Tibial nerve (tissue), 4 donors: ENCODE measurements around the gene TRAF3. TPM values are rescaled to one million over a fixed set of nuclear protein-coding genes. Genes with fewer than 3 reads are reported as not detected.

Experiments
- DNase-seq, 2 donors: peaks; one replicate each; pipeline ENCODE4 v3.0.0-alpha.2; 2019; ENCODE audit warnings: low spot score in 2 of 2
- H3K27ac ChIP-seq, 4 donors: fragments of 200-600 bp; sonication (generic) in 3 of 4; one replicate each; pipeline ENCODE4 v1.5.1; 2017 to 2019; ENCODE audit warnings: mild to moderate bottlenecking in 1 of 4
- H3K27me3 ChIP-seq, 2 donors: fragments of 200-600 bp; sonication (generic) in 1 of 2; one replicate each; pipeline versions ENCODE4 v1.5.1 to v1.6.0; 2017 to 2019
- H3K36me3 ChIP-seq, 3 donors: fragments of 200-600 bp; sonication (generic); one replicate each; pipeline ENCODE4 v1.5.1; 2018 to 2019
- H3K4me1 ChIP-seq, 4 donors: fragments of 200-600 bp; sonication (generic) in 3 of 4; one replicate each; pipeline ENCODE4 v1.5.1; 2017 to 2019
- H3K4me3 ChIP-seq, 4 donors: fragments of 200-600 bp; sonication (generic) in 3 of 4; one replicate each; pipeline ENCODE4 v1.5.1; 2017 to 2019; ENCODE audit warnings: mild to moderate bottlenecking in 1 of 4, moderate library complexity in 1 of 4
- H3K9me3 ChIP-seq, 4 donors: fragments of 200-600 bp; sonication (generic) in 3 of 4; one replicate each; pipeline ENCODE4 v1.5.1; 2017 to 2019
- EP300 ChIP-seq, 2 donors: sonication (generic); formaldehyde crosslinking; IDR thresholded peaks; one replicate each; pipeline ENCODE4 v1.6.1; 2017; ENCODE audit warnings: antibody characterized with exemption in 2 of 2, mild to moderate bottlenecking in 1 of 2
- POLR2A ChIP-seq, 2 donors: fragments of 450-650 bp; IDR thresholded peaks; one replicate each; pipeline ENCODE4 v1.6.1; 2017; ENCODE audit warnings: antibody characterized with exemption in 2 of 2, mild to moderate bottlenecking in 2 of 2, moderate library complexity in 2 of 2
- WGBS, 2 donors: methylation state at CpG; one replicate each; pipeline ENCODE4 v1.1.5; 2018; 5-methylcytosine and 5-hydroxymethylcytosine counted together
- total RNA-seq, 4 donors: library from RNA; depleted of rRNA; stranded (reverse); fragments of >200 nt; gene quantifications; one replicate each; pipeline ENCODE4 v1.1.0, GENCODE V29; 2016
- TF ChIP-seq, protein P1 (sequence below), 5 experiments: fragments of 200-600 bp in 3 of 5; fragments of 450-650 bp in 2 of 5; sonication (generic) in 3 of 5; IDR thresholded peaks; one replicate each; pipeline ENCODE4 v1.5.1; 2016 to 2019; ENCODE audit warnings: antibody characterized with exemption in 5 of 5, mild to moderate bottlenecking in 3 of 5, moderate library complexity in 2 of 5

Gene TRAF3
- total RNA-seq, 4 donors from 2014 or later: 4.8 to 20.7 (median 13.4) TPM

DNA sequence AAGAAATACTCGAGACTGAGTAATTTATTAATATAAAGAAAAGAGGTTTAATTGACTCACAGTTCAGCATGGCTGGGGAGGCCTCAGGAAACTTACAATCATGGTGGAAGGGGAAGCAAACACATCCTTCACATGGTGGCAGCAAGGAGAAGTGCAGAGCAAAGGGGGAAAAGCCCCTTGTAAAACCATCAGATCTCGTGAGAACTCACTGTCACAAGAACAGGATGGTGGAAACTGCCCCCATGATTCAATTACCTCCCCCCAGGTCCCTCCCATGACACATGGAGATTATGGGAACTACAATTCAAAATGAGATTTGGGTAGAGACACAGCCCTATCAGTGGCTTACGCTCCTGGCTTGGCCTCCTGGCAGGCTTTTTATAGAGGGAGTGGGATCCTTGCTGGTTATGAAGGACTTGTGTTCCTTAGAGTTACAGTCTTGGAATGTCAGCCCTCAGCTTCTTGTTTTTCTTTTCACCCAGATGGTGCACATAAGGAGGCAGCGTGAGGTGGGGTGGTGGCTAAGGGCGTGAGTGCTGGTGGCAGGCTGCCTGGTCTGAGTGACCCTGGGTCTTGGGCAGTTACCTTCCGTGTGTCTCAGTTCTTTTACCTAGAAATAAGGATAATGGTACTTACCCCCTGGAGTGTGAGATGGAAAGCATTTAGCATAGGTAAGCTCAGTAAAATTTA is 25.7 kb downstream of the TRAF3 start:
- H3K9me3 ChIP-seq: no peaks in the 10 kb centered on the region
- H3K36me3 ChIP-seq: no peaks in the 10 kb centered on the region
- no peak for DNase-seq
- no peak for TF ChIP-seq POLR2A (IDR thresholded peaks at IDR 0.05)
- TF ChIP-seq, protein P1, sequence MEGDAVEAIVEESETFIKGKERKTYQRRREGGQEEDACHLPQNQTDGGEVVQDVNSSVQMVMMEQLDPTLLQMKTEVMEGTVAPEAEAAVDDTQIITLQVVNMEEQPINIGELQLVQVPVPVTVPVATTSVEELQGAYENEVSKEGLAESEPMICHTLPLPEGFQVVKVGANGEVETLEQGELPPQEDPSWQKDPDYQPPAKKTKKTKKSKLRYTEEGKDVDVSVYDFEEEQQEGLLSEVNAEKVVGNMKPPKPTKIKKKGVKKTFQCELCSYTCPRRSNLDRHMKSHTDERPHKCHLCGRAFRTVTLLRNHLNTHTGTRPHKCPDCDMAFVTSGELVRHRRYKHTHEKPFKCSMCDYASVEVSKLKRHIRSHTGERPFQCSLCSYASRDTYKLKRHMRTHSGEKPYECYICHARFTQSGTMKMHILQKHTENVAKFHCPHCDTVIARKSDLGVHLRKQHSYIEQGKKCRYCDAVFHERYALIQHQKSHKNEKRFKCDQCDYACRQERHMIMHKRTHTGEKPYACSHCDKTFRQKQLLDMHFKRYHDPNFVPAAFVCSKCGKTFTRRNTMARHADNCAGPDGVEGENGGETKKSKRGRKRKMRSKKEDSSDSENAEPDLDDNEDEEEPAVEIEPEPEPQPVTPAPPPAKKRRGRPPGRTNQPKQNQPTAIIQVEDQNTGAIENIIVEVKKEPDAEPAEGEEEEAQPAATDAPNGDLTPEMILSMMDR (IDR thresholded peaks at IDR 0.05): no peak
- TF ChIP-seq EP300 (IDR thresholded peaks at IDR 0.05): no peak
- no peaks in the 10 kb centered on the region for H3K27me3 ChIP-seq
- no peak overlapping the region for H3K4me3 ChIP-seq
- 84 to 88% methylated on average over 6 of the region's 6 CpGs for WGBS, 2 donors
- no peak overlapping the region for H3K27ac ChIP-seq
- H3K4me1 ChIP-seq: peaks cover 0 to 12% (median 3%) of the 10 kb centered on the region in 4 donors

DNA sequence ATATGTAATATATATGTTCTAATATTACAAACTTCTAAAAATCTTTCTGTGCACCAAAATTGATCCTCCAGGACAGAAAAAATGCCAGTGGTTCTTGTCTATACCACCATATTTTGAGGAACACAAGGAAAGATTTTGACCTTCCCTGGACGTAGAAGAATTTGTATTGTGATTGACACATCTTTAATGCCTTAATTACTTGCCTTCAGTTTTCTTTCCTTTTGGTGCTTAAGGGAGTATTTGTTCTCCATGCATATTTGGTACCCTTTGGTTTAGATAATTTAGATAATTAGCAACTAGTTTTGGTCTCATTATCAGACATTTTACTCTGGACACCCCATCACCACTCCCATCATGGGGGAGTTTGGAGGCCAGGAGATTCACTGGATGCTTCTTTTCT is 27.6 kb downstream of the TRAF3 start:
- H3K4me3 ChIP-seq: no peak overlapping the region
- TF ChIP-seq, protein P1 (IDR thresholded peaks at IDR 0.05): no peak
- no peak for TF ChIP-seq POLR2A (IDR thresholded peaks at IDR 0.05)
- no peak for TF ChIP-seq EP300 (IDR thresholded peaks at IDR 0.05)
- H3K27me3 ChIP-seq: no peaks in the 10 kb centered on the region
- H3K36me3 ChIP-seq: no peaks in the 10 kb centered on the region
- DNase-seq: no peak
- peaks cover 0 to 12% (median 0%) of the 10 kb centered on the region in 4 donors for H3K4me1 ChIP-seq
- peak overlapping the region in 1 of 4 donors; percentile 21 for H3K27ac ChIP-seq
- 79 to 94% methylated on average over 1 of the region's 1 CpG for WGBS, 2 donors
- no peaks in the 10 kb centered on the region for H3K9me3 ChIP-seq

DNA sequence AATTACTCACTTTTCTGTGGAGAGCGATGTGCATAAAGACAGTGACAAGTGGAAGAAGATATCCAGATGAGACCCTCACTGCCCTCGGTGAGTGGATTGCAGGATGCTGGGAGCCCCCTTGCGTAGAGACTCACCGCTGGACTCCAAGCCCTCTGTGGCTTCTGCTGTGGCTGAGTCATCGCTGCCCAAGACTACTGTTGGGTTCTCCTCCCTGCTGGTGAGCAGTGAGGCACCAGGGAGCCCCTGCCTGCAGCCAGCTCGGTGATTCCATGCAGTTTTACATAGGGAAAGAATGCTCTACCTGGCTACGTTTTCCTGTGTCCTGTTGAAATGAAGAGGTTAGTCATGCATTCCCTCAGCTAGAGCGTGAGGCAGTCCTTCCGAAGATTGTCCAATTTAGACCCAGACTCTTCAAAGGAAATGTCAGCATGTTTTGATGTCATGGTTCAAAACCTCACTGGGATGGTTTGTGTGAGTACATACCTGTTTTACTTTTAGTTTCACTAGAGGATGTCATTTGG is 28.2 kb downstream of the TRAF3 start:
- peak overlapping the region in 1 of 4 donors; percentile 21 for H3K27ac ChIP-seq
- H3K36me3 ChIP-seq: no peaks in the 10 kb centered on the region
- H3K4me1 ChIP-seq: peaks cover 0 to 12% (median 0%) of the 10 kb centered on the region in 4 donors
- H3K27me3 ChIP-seq: no peaks in the 10 kb centered on the region
- 86 to 92% methylated on average over 9 of the region's 9 CpGs for WGBS, 2 donors
- no peak for DNase-seq
- H3K4me3 ChIP-seq: no peak overlapping the region
- H3K9me3 ChIP-seq: no peaks in the 10 kb centered on the region
- TF ChIP-seq, protein P1 (IDR thresholded peaks at IDR 0.05): no peak
- TF ChIP-seq EP300 (IDR thresholded peaks at IDR 0.05) (no peak), POLR2A (IDR thresholded peaks at IDR 0.05) (no peak)

DNA sequence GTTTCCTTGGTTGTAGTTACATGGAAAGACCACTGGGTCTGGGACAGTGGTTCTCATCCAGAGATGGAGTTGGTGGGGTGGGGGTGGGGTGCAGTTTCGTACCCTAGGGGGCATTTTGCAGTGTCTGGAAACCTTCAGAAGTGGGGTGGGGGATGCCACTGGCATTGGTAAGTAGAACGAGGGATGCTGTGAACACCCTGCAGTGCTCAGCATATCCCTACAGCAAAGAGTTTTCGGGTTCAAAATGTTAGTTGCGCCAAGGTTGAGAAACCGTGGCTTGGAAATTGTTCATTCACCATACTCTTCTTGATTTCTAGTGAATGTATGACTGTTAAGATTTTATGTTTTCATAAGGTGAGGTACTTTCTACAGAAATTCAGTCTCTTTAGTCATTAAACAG is 28.7 kb downstream of the TRAF3 start:
- 89 to 100% methylated on average over 5 of the region's 5 CpGs for WGBS, 2 donors
- Histone ChIP-seq H3K36me3 (no peaks in the 10 kb centered on the region), H3K27me3 (no peaks in the 10 kb centered on the region), H3K9me3 (no peaks in the 10 kb centered on the region), H3K4me3 (no peak overlapping the region), H3K27ac (no peak overlapping the region), H3K4me1 (peaks cover 0 to 12% (median 0%) of the 10 kb centered on the region in 4 donors)
- no peak for DNase-seq
- TF ChIP-seq, protein P1 (IDR thresholded peaks at IDR 0.05): no peak
- TF ChIP-seq POLR2A (IDR thresholded peaks at IDR 0.05) (no peak), EP300 (IDR thresholded peaks at IDR 0.05) (no peak)

DNA sequence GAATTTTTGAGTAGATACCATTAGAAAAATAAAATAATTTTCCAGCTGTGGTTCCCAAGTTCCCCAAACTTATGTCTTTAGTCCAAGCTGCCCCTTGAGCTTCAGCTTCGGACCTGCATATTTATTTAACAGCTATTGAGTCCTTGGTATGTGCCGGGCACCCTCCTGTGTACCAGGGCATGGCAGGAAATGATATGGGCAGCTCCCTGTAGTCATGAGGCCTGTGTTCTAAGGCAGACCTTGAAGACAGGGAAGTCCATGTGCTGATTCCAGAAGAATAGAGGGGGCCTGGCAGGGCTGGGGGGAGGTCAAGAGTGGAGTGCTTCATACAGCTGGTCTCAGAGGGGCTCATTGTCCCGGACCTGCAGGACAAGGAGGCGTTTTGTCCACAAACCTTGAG is 29.2 kb downstream of the TRAF3 start:
- no peaks in the 10 kb centered on the region for H3K36me3 ChIP-seq
- H3K4me1 ChIP-seq: peaks cover 0 to 12% (median 0%) of the 10 kb centered on the region in 4 donors
- peak overlapping the region in 1 of 4 donors; percentile 34 for H3K27ac ChIP-seq
- 74 to 80% methylated on average over 4 of the region's 4 CpGs for WGBS, 2 donors
- no peaks in the 10 kb centered on the region for H3K27me3 ChIP-seq
- TF ChIP-seq, protein P1 (IDR thresholded peaks at IDR 0.05): no peak
- TF ChIP-seq EP300 (IDR thresholded peaks at IDR 0.05): no peak
- TF ChIP-seq POLR2A (IDR thresholded peaks at IDR 0.05): no peak
- H3K9me3 ChIP-seq: no peaks in the 10 kb centered on the region
- DNase-seq: no peak
- no peak overlapping the region for H3K4me3 ChIP-seq
